K562 (cell line): ENCODE measurements around the gene ITGA6. TPM values are rescaled to one million over a fixed set of nuclear protein-coding genes. Genes with fewer than 3 reads are reported as not detected.
A peak's percentile ranks its signal among the peaks of the same experiment; 100 is the strongest.

Experiments
- AFF4 ChIP-seq: sonication (generic); formaldehyde crosslinking; IDR thresholded peaks from 2 replicates; pipeline ENCODE4 v1.8.0; 2023; ENCODE audit warnings: mild to moderate bottlenecking, missing genetic modification reagents
- CTCF ChIP-seq, 3 experiments: IDR thresholded peaks in 2 of 3; conservative IDR thresholded peaks in 1 of 3; 2 replicates each; pipeline ENCODE4 v1.5.1; 2011 to 2012; ENCODE audit warnings: low read length in 3 of 3, mild to moderate bottlenecking in 3 of 3, control low read depth in 2 of 3, improper control_type of control experiment in 1 of 3, inconsistent platforms in 1 of 3, low read depth in 1 of 3, mixed read lengths in 1 of 3, moderate library complexity in 1 of 3; ENCODE audit not compliant: insufficient read depth in 2 of 3
- CXXC5 ChIP-seq: fragments of 250-450 bp; sonication (Bioruptor Pico); IDR thresholded peaks from 2 replicates; pipeline ENCODE4 v1.8.0; 2022; ENCODE audit warnings: inconsistent platforms, mild to moderate bottlenecking, moderate library complexity
- JUND ChIP-seq, 2 experiments: IDR thresholded peaks; 2 replicates in 1 of 2; 3 replicates in 1 of 2; pipeline ENCODE4 v1.6.1; 2011; ENCODE audit warnings: borderline replicate concordance in 2 of 2, low read depth in 2 of 2, low read length in 2 of 2, improper control_type of control experiment in 1 of 2, missing biosample characterization in 1 of 2, missing genetic modification characterization in 1 of 2, missing genetic modification reagents in 1 of 2
- MTA1 ChIP-seq: fragments of 450-650 bp; IDR thresholded peaks from 2 replicates; pipeline ENCODE4 v1.6.1; 2017; ENCODE audit warnings: borderline replicate concordance
- MTF1 ChIP-seq: fragments of 250-450 bp; sonication (Bioruptor Pico); IDR thresholded peaks from 2 replicates; pipeline ENCODE4 v1.9.0; 2021; ENCODE audit warnings: moderate library complexity, mild to moderate bottlenecking, inconsistent platforms, borderline replicate concordance
- PHTF2 ChIP-seq: fragments of 250-450 bp; sonication (Bioruptor Pico); IDR thresholded peaks from 2 replicates; pipeline ENCODE4 v1.5.0; 2021; ENCODE audit warnings: mild to moderate bottlenecking
- SOX6 ChIP-seq: fragments of 450-650 bp; IDR thresholded peaks from 2 replicates; pipeline ENCODE4 v1.6.1; 2014; ENCODE audit warnings: mild to moderate bottlenecking
- ZNF121 ChIP-seq: sonication (generic); formaldehyde crosslinking; conservative IDR thresholded peaks from 2 replicates; pipeline ENCODE4 v1.8.0; 2022; ENCODE audit warnings: missing genetic modification reagents
- ZNF184 ChIP-seq: sonication (generic); formaldehyde crosslinking; IDR thresholded peaks from 2 replicates; pipeline ENCODE4 v1.5.0; 2020; ENCODE audit warnings: missing genetic modification reagents
- polyA plus RNA-seq, 8 experiments: library from polyadenylated mRNA; depleted of rRNA in 4 of 8; stranded (reverse) in 5 of 8; unstranded in 3 of 8; fragments of >200 nt; fragmentation: Nextera tagmentation in 2 of 8; fragmentation: Illumina TruSeq in 1 of 8; extraction: Ambion mirVana in 2 of 8; extraction: Trizol in 1 of 8; gene quantifications; 2 replicates each; pipeline versions ENCODE4 v1.2.1 to v1.2.3, GENCODE V29; 2011 to 2014; ENCODE audit warnings: inconsistent platforms in 1 of 8, missing spikeins in 1 of 8
- total RNA-seq, 7 experiments: library from RNA; depleted of rRNA in 6 of 7; stranded (reverse); fragments of >200 nt in 6 of 7; fragmentation: Illumina TruSeq in 2 of 7; extraction: Trizol in 2 of 7; gene quantifications; 2 replicates each; pipeline versions ENCODE4 v1.2.1 to v1.2.3, GENCODE V29; 2011 to 2021; ENCODE audit warnings: low replicate concordance in 1 of 7
- TF ChIP-seq, protein P1 (sequence below), 2 experiments: fragments of 450-650 bp; formaldehyde crosslinking in 1 of 2; IDR thresholded peaks; 2 replicates each; pipeline versions ENCODE4 v1.4.0 to v1.6.1; 2014 to 2020; ENCODE audit warnings: mild to moderate bottlenecking in 2 of 2, borderline replicate concordance in 1 of 2, low read depth in 1 of 2

The ITGA6 gene
- total and polyA plus RNA-seq, 9 of the 15 experiments (the other 6 are each of a cell fraction or from before 2014, with no cell fraction given), result 0.01 to 0.29 (median 0.05) TPM; not detected in 5

GRCh38 chr2:172465417-172466334, 38.3 kb downstream of the ITGA6 start (continued):
- TF ChIP-seq AFF4 (CRISPR knock-in tag) (no peak), ZNF121 (CRISPR knock-in tag) (no peak), MTA1 (no peak), ZNF184 (no peak), CXXC5 (peak; percentile 73), SOX6 (peak; percentile 26; the same call in 1 of the 2 replicates), MTF1 (no peak), CTCF (IDR thresholded peaks at IDR 0.05 in 2 of 3, conservative IDR thresholded peaks at IDR 0.05 in 1 of 3; ENCODE audit: insufficient read depth in 2 of 3, low read depth in 1 of 3, low read length in 3 of 3) (peak; percentile 86 to 92 (median 90)), JUND (IDR thresholded peaks at IDR 0.05; ENCODE audit: borderline replicate concordance, low read depth, low read length) (no peak), JUND (tag; IDR thresholded peaks at IDR 0.05; ENCODE audit: borderline replicate concordance, low read depth, low read length) (no peak), PHTF2 (CRISPR knock-in tag) (no peak)
- TF ChIP-seq, protein P1, sequence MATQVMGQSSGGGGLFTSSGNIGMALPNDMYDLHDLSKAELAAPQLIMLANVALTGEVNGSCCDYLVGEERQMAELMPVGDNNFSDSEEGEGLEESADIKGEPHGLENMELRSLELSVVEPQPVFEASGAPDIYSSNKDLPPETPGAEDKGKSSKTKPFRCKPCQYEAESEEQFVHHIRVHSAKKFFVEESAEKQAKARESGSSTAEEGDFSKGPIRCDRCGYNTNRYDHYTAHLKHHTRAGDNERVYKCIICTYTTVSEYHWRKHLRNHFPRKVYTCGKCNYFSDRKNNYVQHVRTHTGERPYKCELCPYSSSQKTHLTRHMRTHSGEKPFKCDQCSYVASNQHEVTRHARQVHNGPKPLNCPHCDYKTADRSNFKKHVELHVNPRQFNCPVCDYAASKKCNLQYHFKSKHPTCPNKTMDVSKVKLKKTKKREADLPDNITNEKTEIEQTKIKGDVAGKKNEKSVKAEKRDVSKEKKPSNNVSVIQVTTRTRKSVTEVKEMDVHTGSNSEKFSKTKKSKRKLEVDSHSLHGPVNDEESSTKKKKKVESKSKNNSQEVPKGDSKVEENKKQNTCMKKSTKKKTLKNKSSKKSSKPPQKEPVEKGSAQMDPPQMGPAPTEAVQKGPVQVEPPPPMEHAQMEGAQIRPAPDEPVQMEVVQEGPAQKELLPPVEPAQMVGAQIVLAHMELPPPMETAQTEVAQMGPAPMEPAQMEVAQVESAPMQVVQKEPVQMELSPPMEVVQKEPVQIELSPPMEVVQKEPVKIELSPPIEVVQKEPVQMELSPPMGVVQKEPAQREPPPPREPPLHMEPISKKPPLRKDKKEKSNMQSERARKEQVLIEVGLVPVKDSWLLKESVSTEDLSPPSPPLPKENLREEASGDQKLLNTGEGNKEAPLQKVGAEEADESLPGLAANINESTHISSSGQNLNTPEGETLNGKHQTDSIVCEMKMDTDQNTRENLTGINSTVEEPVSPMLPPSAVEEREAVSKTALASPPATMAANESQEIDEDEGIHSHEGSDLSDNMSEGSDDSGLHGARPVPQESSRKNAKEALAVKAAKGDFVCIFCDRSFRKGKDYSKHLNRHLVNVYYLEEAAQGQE (IDR thresholded peaks at IDR 0.05; ENCODE audit: borderline replicate concordance), result peak; percentile 70; the same call in 1 of the 2 replicates
- TF ChIP-seq, protein P1 (CRISPR knock-in tag; IDR thresholded peaks at IDR 0.05; ENCODE audit: low read depth), result no peak
